Parathyroid adenoma (tissue), 2 donors: ENCODE results near the gene ETS2.

Experiments
- H2AFZ ChIP-seq: fragments of 300-600 bp; sonication (generic); one replicate; pipeline ENCODE4 v1.7.0; 2017; ENCODE audit warnings: antibody characterized with exemption, mild to moderate bottlenecking
- H3K27ac ChIP-seq: fragments of 300-600 bp; sonication (generic); one replicate; pipeline ENCODE4 v1.7.0; 2017
- H3K27me3 ChIP-seq: fragments of 300-600 bp; sonication (generic); one replicate; pipeline ENCODE4 v1.7.0; 2017; ENCODE audit warnings: low read length; ENCODE audit not compliant: control insufficient read depth, insufficient read depth
- H3K36me3 ChIP-seq: fragments of 300-600 bp; sonication (generic); one replicate; pipeline ENCODE4 v1.7.0; 2017; ENCODE audit warnings: low read length; ENCODE audit not compliant: control insufficient read depth, insufficient read depth
- H3K4me1 ChIP-seq: fragments of 300-600 bp; sonication (generic); one replicate; pipeline ENCODE4 v1.7.0; 2017; ENCODE audit warnings: control low read depth
- H3K4me2 ChIP-seq: fragments of 300-600 bp; sonication (generic); one replicate; pipeline ENCODE4 v1.7.0; 2017; ENCODE audit warnings: low read length
- H3K4me3 ChIP-seq: fragments of 300-600 bp; sonication (generic); one replicate; pipeline ENCODE4 v1.7.0; 2017; ENCODE audit warnings: low read depth, low read length
- H3K79me2 ChIP-seq: fragments of 300-600 bp; sonication (generic); one replicate; pipeline ENCODE4 v1.7.0; 2017; ENCODE audit warnings: control low read depth
- H3K9ac ChIP-seq: fragments of 300-600 bp; sonication (generic); one replicate; pipeline ENCODE4 v1.7.0; 2017; ENCODE audit warnings: mild to moderate bottlenecking
- H3K9me3 ChIP-seq: fragments of 300-600 bp; sonication (generic); one replicate; pipeline ENCODE4 v1.7.0; 2017; ENCODE audit warnings: low read length; ENCODE audit not compliant: control insufficient read depth
- CTCF ChIP-seq: fragments of 300-600 bp; sonication (generic); IDR thresholded peaks from one replicate; pipeline ENCODE4 v1.7.0; 2017; ENCODE audit warnings: antibody characterized with exemption, mild to moderate bottlenecking
- donor health status: primary hyperparathyroidism.

The ETS2 gene

GRCh38 chr21:38857152-38857825, 51.6 kb downstream of the ETS2 start:
- no peak overlapping the region for H3K27ac ChIP-seq

GRCh38 chr21:38858026-38858811, 52.5 kb downstream of the ETS2 start:
- H3K36me3 ChIP-seq, result no peaks in the 10 kb centered on the region
- no peak overlapping the region for H2AFZ ChIP-seq
- no peak overlapping the region for H3K27ac ChIP-seq
- H3K4me1 ChIP-seq, result peaks cover 2% of the 10 kb centered on the region
- no peak for TF ChIP-seq CTCF
- H3K27me3 ChIP-seq, result no peaks in the 10 kb centered on the region
- no peak overlapping the region for H3K4me2 ChIP-seq
- no peak overlapping the region for H3K4me3 ChIP-seq
- no peaks in the 10 kb centered on the region for H3K9me3 ChIP-seq
- H3K9ac ChIP-seq, result no peak overlapping the region
- no peaks in the 10 kb centered on the region for H3K79me2 ChIP-seq

More at GRCh38 chr21:38857152-38857825, 51.6 kb downstream of the ETS2 start:
- Histone ChIP-seq H3K79me2 (no peaks in the 10 kb centered on the region), H2AFZ (no peak overlapping the region), H3K27me3 (no peaks in the 10 kb centered on the region), H3K9ac (no peak overlapping the region), H3K4me3 (no peak overlapping the region), H3K4me2 (no peak overlapping the region), H3K9me3 (no peaks in the 10 kb centered on the region), H3K4me1 (peaks cover 2% of the 10 kb centered on the region), H3K36me3 (no peaks in the 10 kb centered on the region)
- no peak for TF ChIP-seq CTCF

GRCh38 chr21:38858812-38859205, 53.1 kb downstream of the ETS2 start:
- Histone ChIP-seq H3K4me1 (peaks cover 2% of the 10 kb centered on the region), H3K4me2 (no peak overlapping the region), H3K9me3 (no peaks in the 10 kb centered on the region), H2AFZ (no peak overlapping the region), H3K27me3 (no peaks in the 10 kb centered on the region), H3K4me3 (no peak overlapping the region), H3K79me2 (no peaks in the 10 kb centered on the region), H3K9ac (no peak overlapping the region), H3K27ac (no peak overlapping the region), H3K36me3 (no peaks in the 10 kb centered on the region)
- TF ChIP-seq CTCF, result no peak

- H3K36me3 ChIP-seq, result no peaks in the 10 kb centered on the region
- H3K27ac ChIP-seq, result no peak overlapping the region
- no peak overlapping the region for H3K9ac ChIP-seq
- no peak for TF ChIP-seq CTCF
- H3K27me3 ChIP-seq, result no peaks in the 10 kb centered on the region
- H3K79me2 ChIP-seq, result no peaks in the 10 kb centered on the region
- H3K4me1 ChIP-seq, result peaks cover 2% of the 10 kb centered on the region
- H3K4me3 ChIP-seq, result no peak overlapping the region
- no peaks in the 10 kb centered on the region for H3K9me3 ChIP-seq
- H3K4me2 ChIP-seq, result no peak overlapping the region
- H2AFZ ChIP-seq, result no peak overlapping the region
Measured at GRCh38 chr21:38859852-38860251, 54.1 kb downstream of the ETS2 start.
